Astrocyte of the hippocampus (primary cell): Measurements from ENCODE around the gene WDR20.
"Not testable (repeated sequence)": the region's sequence is repeated elsewhere in the genome, so short reads cannot be mapped to it uniquely, and the experiment has no call there.

ENCODE experiments used
- DNase-seq: peaks from one replicate; pipeline ENCODE4 v3.0.0; 2011; ENCODE audit warnings: low read depth, low spot score

The WDR20 gene

DNA sequence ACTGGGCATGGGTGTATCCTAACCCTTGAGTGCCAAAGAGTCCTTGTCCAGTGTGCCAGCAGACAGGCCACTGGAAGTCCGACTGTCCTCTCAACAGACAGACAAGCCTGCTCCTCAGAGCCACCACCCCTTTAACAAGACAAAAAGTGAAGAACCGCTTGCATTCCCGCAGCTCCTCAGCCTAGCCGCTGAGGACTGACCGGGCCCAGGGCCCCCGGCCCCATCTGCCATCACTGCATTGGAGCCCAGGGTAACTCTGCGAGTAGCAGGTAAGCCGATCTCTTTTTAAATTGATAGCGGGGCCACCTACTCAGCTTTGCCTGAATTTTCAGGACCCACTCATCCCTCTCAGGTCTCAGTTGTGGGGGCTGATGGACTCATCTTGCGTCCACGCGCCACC is 96.3 kb downstream of the WDR20 start:
- DNase-seq = no peak

GRCh38 chr14:102238131-102238530 is 98.4 kb downstream of the WDR20 start:
- no peak for DNase-seq

GRCh38 chr14:102238766-102239165 is 99.1 kb downstream of the WDR20 start:
- no peak for DNase-seq

DNA sequence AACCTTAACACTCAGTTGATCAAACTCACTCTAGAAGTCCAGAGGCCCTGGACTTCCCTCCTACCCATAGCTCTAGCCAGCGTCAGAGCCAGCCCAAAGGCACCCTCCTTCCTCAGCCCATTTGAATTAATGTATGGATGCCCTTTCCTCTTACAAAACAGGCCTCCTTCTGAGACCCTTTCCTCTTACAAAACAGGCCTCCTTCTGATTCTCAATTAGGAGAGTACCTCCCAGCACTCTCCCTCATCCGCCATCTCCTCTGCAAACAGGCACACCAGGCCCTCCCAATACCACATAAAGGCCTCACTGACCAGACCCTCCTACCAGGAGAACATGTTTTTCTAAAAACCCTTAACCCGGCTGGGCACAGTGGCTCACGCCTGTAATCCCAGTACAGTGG is 99.5 kb downstream of the WDR20 start:
- no peak for DNase-seq

- DNase-seq = peak; percentile 66
Measured at GRCh38 chr14:102240481-102240880, 100.8 kb downstream of the WDR20 start.

DNA sequence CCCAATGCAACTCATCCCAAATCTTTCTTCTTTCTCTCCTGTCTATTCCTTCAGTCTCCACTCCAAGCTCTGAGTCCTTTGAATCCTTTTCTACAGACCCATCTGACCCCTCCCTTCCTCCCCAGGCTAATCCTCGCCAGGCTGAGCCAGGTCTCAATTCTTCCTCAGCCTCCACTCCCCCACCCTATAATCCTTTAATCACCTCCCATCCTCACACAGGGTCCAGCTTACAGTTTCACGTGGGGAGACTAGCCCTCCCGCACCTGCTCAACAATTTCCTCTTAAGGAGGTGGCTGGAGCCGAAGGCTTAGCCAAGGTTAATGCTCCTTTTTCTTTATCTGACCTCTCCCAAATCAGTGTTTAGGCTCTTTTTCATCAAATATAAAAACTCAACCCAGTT is 101.5 kb downstream of the WDR20 start:
- DNase-seq = no peak

DNA sequence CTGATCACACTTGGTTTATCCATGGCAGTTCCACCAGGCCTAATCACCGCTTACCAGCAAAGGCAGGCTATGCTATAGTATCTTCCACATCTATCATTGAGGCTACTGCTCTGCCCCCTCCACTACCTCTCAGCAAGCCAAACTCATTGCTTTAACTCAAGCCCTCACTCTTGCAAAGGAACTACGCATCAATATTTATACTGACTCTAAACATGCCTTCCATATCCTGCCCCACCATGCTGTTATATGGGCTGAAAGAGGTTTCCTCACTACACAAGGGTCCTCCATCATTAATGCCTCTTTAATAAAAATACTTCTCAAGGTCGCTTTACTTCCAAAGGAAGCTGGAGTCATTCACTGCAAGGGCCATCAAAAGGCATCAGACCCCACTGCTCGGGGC is 104.1 kb downstream of the WDR20 start:
- DNase-seq = not testable (repeated sequence)

DNA sequence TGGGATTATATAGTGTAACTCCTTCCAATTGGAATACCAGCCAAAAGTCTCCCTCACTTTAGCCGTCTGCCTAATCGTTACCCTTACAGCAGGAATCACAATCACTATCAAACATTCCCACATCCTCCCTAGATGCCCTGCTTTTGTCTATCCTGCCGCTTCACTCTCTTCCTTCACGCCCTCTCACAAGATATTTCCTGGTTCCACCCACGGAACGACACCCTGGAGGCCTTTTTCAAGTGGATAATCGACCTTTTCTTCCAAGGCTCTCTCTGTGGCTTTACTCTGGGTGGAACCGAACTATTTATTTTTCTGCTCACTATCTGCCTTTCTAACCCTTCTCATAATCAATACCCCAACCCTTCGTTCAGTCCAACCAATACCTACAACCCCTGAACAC is 106.4 kb downstream of the WDR20 start:
- no peak for DNase-seq

GRCh38 chr14:102248121-102248520 is 108.4 kb downstream of the WDR20 start:
- no peak for DNase-seq

DNA sequence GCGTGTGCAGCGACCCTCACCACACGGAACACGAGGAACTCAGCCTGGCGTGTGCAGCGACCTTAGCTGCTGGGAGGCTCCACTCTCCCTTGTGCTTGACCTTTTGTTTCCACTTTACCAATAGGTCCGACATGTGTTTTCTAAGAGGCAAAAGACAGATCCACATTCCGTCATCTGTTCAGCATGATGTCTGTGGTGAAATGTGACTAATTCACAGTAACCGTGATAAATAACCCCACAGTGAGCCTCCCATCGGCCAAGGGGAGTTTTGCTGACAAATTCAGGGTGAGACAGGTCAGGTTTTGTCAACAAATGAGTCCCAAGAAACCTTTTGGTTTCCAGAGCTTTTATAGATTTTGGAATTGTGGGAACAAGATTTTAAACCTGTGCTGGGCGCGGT is 109.3 kb downstream of the WDR20 start:
- peak; percentile 60 for DNase-seq

GRCh38 chr14:102249981-102250380 is 110.3 kb downstream of the WDR20 start:
- DNase-seq = no peak

DNA sequence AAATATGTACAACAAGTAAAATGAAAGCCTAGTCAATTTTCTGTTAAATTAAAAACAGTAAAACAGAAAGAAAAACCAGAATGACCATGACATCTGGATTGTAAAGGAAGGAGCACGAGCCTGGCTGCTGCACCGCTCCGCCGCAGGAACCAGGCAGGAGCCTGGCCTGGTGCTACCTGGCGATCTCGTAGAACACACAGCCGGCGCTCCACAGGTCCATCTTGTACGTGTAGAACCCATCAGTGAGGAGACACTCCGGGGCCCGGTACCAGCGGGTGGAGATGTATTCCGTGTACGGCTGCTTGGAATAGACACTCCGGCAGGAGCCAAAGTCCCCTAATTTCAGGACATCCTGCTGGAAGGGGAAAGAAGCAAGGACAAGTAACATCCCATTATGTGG is 110.9 kb downstream of the WDR20 start:
- DNase-seq = no peak

DNA sequence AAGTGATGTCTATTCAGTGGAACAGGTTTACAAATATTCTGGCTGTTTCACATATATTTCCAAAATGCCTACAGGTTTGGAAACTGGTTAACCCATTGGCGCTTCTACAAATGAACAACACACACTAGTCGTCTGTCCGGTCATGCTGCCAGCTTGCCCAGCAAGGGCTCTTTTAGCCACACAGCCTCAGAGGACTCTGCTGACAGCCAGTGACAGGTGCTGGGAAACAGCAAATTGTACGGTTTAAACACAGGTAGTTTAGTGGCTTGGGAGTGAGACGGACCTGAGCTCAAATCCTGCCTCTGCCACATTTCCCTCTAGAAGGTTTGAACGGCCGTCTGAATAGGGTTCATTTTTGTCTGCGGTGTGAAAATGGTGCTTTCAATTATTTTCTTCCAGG is 111.5 kb downstream of the WDR20 start:
- no peak for DNase-seq

DNA sequence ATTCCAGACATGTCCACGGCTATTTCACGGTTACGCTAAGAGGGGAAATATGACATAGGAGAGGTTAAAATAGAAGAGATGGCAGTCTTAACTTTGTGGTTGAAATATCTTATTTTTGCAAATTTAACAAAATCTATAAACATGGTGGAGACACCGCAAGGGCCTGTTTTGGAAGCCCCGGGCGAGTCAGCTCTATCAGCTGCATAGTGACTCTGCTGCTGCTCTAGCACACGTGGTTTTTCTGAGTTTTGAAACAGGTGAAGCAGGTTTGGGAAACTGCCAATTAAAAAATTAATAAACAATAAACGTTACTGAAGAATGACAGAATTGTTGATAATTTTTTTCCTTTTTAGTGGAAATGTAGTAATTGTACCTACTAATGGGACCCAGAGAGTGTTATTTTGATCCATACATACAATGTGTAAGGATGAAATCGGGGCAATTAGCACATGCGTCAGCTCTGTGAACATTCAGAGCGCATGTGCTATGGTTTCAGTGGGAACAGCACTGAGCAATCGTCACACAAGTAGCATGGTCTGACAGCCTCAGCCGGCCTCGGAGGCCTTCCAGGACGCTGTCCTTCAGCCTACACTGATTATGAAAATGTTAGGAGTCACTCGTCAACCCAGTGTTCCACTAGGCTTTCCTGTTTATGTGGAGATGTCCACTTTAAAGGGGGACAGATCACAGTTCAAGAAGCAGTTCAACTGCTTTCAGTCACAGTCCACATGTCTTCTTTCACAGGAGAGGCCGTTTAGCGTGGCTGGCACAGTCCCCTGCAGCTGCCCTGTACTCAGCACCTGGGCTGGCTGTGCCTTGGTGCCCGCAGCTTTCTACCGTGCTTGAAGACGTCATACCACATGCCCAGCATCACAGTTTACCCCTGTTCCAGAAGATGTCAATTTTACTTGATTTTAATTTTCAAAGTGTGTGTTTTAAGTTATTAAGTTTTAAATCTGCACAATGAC is 113.4 kb downstream of the WDR20 start:
- no peak for DNase-seq

GRCh38 chr14:102255401-102256190 is 115.9 kb downstream of the WDR20 start:
- DNase-seq = peak; percentile 41

GRCh38 chr14:102256716-102257115 is 117.0 kb downstream of the WDR20 start:
- DNase-seq = no peak

DNA sequence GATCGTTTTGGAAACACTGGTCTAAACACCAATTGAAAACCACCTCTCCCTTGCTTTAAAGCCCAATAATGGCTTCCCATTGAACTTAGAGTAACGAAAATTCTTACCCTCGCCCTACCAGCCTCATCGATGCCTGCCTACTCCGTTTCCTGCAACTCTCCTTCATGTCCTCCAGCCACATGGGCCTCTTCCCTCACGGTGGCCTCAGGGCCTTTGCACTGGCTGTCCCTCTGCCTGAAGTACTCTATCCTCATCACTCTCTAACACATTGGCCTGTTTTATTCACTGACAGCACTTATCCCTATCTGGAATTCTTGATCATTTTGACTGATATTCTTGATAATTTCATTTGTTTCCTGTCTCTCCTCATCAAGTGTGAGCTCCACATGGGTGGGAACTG is 118.4 kb downstream of the WDR20 start:
- no peak for DNase-seq
